HG03432 (cell line): ENCODE measurements around the gene TAGAP.
A peak's percentile ranks its signal among the peaks of the same experiment; 100 is the strongest.
"Not testable (repeated sequence)": the region's sequence is repeated elsewhere in the genome, so short reads cannot be mapped to it uniquely, and the experiment has no call there.

ENCODE experiments used
- ATAC-seq: cut with Tn5 transposase; IDR thresholded peaks from one replicate; pipeline ENCODE4 v1.9.1; 2021; ENCODE audit warnings: mild to moderate bottlenecking, moderate library complexity; ENCODE audit not compliant: unreplicated experiment

The TAGAP gene

GRCh38 chr6:159013229-159013628 lies 31.6 kb downstream of the TAGAP start:
- no peak for ATAC-seq

DNA sequence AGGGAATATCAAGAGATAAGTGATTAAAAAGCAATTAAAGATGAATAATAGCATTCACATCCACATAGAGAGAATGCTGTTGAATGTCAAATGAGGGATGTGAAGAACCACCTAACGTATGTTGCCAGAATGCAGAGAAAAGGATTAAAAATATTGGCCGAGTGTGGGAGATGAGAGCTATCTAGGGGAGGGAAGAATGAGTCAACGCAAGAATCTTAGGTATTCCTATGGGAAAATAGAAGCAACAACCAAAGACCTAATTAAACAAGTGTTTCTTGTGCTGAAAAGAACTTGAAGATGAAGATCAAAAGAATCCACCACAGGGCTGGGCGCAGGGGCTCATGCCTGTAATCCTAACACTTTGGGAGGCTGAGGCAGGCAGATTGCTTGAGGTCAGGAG lies 32.6 kb downstream of the TAGAP start:
- ATAC-seq = no peak

- ATAC-seq = not testable (repeated sequence)
These were observed 34.7 kb downstream of the TAGAP start for GRCh38 chr6:159010037-159010612.

- peak; percentile 61 for ATAC-seq
These were observed 36.0 kb downstream of the TAGAP start for GRCh38 chr6:159008656-159009288.

GRCh38 chr6:159007510-159007909 lies 37.3 kb downstream of the TAGAP start:
- ATAC-seq = no peak

DNA sequence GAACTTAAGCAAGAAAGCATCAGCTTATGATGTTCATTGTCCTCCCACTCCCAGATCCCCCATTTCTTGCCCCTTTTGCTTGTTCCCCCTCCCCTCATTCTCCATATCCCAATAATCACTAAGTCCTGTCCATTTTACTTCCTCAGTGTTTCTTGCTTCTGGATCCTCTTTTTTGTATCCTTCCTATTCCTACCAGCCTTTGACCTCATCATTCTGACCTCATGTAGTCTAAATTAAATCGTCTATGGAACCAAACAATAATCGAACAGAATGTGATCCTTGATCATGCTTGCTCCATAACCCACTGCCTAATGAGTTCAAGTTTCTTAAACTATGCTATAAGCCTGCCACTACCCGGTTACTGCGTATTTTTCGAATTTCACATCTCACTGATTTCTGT lies 39.4 kb downstream of the TAGAP start:
- no peak for ATAC-seq

DNA sequence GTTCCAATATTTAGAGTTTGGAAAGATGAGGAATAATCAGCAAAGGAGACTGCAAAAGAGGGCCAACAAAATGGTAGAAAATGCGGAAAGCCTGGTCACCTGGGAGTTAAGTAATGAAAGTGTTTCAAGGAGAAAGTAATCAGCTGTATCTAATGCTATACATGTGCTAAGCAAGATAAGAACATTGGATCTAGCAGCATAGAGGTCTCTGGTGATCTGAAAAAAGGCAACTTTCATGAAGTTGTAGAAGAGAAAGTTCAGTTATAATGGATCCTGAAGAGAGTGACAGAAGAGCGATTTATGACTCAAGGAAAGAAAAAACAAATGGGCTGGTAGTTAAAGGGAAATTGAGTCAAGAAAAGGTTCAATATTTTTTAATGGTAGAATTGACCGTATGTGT lies 40.2 kb downstream of the TAGAP start:
- ATAC-seq = no peak

DNA sequence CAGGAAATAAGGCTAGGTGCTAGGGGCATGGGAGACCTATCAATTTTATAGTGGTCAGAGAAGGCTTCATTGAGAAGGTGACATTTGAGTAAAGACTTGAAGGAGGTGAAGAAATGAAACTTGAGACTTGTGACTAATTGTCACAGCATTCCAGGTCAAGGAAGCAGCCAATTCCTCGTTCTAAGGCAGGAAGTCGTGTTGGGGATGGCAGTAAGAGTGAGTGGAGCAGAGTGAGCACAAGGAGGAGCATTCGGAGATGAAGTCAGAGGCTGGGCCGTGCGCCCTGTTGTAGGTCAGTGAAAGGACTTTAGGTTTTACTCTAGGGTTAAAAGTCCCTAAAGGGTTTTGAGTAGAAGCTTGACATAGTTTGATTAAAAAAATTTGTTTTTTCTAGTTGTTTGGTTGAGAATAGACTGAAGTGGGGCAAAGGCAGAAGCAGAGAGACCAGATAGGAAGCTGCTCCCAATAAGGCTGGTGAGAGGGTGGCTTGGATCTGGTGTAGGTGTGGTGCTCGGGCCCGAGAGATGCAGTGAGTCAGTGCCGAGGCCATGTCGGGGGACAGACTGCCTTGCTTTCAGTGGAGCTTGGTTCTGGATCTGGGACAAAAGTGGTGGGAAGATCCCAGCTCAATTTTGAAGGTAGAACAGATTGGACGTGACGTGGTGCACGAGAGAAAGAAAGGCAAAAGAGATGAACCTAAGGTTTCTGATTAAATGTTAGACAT lies 42.2 kb downstream of the TAGAP start:
- no peak for ATAC-seq

DNA sequence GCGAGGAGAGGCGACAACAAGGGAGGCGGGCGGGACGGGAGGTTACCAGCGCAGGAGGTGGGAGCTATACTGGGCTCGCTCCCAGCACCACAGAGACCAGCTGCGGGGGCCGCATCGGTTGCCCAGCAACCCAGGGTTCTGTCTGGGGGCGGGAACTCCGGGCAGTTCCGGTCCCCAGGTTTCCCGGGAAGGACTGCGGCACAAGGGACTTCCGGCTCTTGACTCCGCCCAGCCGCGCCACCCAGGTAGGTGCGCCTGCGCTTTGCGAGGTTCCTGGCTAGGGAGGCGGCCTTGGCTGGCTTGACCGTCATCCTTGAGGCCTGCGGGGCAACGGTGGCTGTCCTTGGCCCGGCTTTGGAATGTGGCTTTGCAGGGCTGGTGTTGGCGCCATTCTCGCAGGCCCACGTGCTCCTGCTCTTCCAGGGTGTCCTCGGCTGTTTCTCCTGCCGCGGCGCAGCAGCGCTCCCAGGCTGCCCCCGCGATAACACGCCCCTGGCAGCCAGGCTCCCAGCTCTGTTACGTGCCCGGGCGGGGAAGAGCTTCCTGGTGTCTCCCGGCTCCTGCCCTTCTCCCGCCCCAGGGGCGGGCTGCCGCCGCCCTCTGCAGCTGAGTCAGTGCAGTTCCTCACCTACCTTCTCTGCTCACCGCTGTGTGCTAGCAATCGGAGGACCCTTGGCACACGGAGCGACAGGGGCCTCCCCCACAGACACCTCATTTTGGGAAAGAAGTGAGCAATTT lies 45.0 kb downstream of the TAGAP start, which contains the start of gene RSPH3:
Gene RSPH3 (minus strand): TSS at position 537 of the 738 bp plus-strand sequence. CDS start 652 bp downstream, outside the sequence.
- peak; percentile 93 for ATAC-seq

DNA sequence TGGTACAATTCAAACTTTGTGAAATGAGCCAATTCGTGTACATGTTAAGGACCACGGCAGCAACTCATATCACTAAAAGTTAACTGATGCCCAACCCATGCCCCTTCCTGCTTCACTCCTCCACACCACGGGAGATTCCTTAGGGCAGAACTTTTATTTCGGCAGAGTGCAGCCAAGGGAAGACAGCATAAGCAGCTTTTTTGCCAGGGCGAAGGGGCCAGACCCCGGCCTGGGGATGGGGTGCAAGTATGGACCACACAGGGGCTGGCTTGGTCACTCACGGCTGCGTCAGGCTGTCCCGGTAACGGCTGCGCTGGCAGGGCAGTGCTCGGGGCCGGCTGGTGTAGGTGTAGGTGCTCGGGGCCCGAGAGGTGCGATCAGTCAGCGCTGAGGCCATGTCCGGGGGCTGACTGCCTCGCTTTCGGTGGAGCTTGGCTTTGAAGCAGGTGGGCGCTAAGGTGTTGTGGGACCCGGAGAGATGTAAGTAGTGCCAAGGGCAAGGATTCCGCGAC lies 45.6 kb downstream of the TAGAP start:
- ATAC-seq = peak; percentile 31

GRCh38 chr6:158996856-158997255 lies 47.9 kb downstream of the TAGAP start:
- ATAC-seq = no peak

DNA sequence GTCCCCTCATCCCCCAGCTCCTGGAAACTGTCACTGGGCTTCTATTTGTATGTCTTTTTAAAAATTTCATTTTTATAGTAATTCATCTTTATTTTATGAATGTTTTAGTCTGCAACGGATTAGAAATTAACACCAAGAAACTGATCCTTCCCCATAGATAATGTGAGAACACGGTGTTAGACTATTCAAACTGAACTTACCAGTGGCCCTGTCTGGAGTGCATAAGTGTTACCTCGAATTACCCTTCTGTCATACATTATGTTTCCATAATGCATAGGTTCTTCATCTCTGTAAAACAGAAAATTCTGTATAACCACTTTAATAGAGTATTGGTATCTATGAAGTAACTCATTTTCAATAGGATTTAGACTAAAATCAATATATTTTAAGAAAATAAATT lies 51.2 kb downstream of the TAGAP start:
- ATAC-seq = no peak

DNA sequence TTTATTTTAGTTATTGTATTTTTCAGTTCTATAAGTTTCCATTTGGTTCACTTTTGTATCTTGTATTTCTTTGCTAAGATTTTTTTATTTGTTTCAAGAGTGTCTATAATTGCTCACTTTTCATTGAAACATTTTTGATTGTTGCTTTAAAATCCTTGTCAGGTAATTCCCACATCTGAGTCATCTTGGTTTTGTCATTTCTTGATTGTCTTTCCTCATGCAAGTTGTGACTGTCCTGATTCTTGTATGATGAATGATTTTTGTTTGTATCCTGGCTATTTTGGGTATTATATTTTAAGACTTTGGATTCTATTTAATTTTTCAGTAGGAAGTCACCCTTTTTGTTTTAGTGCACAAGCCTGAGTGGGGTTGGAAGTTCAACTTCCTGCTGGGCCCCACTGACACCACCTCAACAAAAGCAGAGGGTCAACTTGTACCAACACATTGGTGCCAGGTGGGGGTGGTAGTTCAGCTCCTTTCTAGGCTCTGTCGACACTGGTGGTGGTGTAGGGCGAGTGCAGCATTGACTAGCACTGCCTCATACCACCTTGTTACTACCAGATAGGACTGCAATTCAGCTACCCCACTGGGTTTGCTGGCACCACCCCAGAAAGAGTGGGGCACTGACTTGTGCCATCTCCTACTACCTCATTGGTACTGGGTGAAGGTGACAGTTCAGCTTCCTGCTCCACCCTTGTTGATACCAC lies 53.6 kb downstream of the TAGAP start:
- no peak for ATAC-seq

DNA sequence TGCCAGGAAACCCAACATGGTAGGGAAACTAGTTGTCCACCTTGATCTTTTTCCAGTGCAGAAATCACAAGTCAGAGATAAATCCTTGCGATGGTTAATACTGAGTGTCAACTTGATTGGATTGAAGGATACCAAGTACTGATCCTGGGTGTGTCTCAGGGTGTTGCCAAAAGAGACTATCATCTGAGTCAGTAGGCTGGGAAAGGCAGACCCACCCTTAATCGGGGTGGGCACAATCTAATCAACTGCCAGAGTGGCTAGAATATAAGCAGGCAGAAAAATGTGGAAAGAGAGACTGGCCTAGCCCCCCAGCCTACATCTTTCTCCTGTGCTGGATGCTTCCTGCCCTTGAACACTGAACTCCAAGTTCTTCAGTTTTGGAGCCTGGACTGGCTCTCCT lies 55.1 kb downstream of the TAGAP start:
- ATAC-seq = not testable (repeated sequence)

DNA sequence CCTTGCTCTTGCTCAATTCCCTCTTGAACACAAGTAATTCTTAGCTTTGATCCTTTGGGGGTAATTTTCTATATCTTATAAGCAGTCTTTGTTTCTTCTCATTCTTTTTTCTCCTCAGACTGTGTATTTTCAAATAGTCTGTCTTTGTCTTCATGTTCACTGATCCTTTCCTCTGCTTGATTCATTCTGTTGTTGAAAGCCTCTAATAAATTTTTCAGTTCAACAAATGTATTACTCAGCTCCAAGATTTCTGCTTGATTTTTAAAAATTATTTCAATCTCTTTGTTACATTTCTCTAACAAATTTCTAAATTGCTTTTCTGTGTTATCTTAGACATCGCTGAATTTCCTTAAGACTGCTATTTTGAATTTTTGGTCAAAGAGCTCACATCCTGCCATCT lies 56.3 kb downstream of the TAGAP start:
- ATAC-seq = no peak

DNA sequence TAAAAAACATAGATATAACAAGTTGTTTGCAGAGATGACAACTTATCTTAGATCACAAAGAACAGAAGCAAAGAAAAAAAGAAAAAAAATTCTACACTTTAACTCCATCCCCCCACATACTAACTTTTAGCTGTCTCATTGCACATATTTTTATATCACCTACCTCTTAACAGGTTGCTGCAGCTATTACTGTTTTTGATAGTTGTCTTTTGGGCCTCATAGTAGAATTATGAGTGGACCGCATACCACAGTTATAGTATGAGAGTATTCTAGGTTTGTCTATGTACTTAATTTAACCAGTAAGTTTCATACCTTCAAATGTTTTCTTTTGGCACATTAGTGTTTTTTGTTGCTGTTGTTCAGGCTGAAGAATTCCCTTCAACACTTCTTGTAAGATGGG lies 57.1 kb downstream of the TAGAP start:
- ATAC-seq = no peak
